ENCODE measurements around the gene SSBP2.

The SSBP2 gene

GRCh38 chr5:81397176-81397575 is 353.7 kb downstream of the SSBP2 start:
- Mint-ChIP-seq H3K27ac (no peak overlapping the region), H3K36me3 (ENCODE audit: low read depth) (no peaks in the 10 kb centered on the region), H3K9me3 (peaks cover 8% of the 10 kb centered on the region), H3K4me1 (ENCODE audit: low read depth) (peaks cover 25% of the 10 kb centered on the region), H3K4me3 (no peak overlapping the region), H3K27me3 (peaks cover 46% of the 10 kb centered on the region)
- intact Hi-C loops (cut with micrococcal nuclease) = no loop called here

- H3K4me1 Mint-ChIP-seq (ENCODE audit: low read depth) = peaks cover 19% of the 10 kb centered on the region
- H3K27ac Mint-ChIP-seq = no peak overlapping the region
- H3K9me3 Mint-ChIP-seq = peaks cover 8% of the 10 kb centered on the region
- no peak overlapping the region for H3K4me3 Mint-ChIP-seq
- peaks cover 56% of the 10 kb centered on the region for H3K27me3 Mint-ChIP-seq
- intact Hi-C loops (cut with micrococcal nuclease) = no loop called here
- no peaks in the 10 kb centered on the region for H3K36me3 Mint-ChIP-seq (ENCODE audit: low read depth)
Measured at GRCh38 chr5:81395262-81395661, 355.6 kb downstream of the SSBP2 start.

- H3K4me1 Mint-ChIP-seq (ENCODE audit: low read depth) = peaks cover 19% of the 10 kb centered on the region
- peaks cover 56% of the 10 kb centered on the region for H3K27me3 Mint-ChIP-seq
- H3K4me3 Mint-ChIP-seq = peak within 1 kb of the TSS; percentile 48
- no peaks in the 10 kb centered on the region for H3K36me3 Mint-ChIP-seq (ENCODE audit: low read depth)
- intact Hi-C loops (cut with micrococcal nuclease) = no loop called here
- peaks cover 8% of the 10 kb centered on the region for H3K9me3 Mint-ChIP-seq
- H3K27ac Mint-ChIP-seq = no peak within 1 kb of the TSS
Measured at GRCh38 chr5:81393783-81394718, 356.8 kb downstream of the SSBP2 start, which contains the start of gene ACOT12. Gene ACOT12, minus strand, starts transcription at chr5:81394134. Its CDS starts 20 bp downstream, at chr5:81394114.

GRCh38 chr5:81393430-81393782 is 357.5 kb downstream of the SSBP2 start:
- H3K4me3 Mint-ChIP-seq = peak overlapping the region; percentile 48
- intact Hi-C loops (cut with micrococcal nuclease) = no loop called here
- peaks cover 54% of the 10 kb centered on the region for H3K27me3 Mint-ChIP-seq
- H3K36me3 Mint-ChIP-seq (ENCODE audit: low read depth) = no peaks in the 10 kb centered on the region
- peaks cover 13% of the 10 kb centered on the region for H3K4me1 Mint-ChIP-seq (ENCODE audit: low read depth)
- peaks cover 8% of the 10 kb centered on the region for H3K9me3 Mint-ChIP-seq
- no peak overlapping the region for H3K27ac Mint-ChIP-seq

- Mint-ChIP-seq H3K36me3 (ENCODE audit: low read depth) (no peaks in the 10 kb centered on the region), H3K4me1 (ENCODE audit: low read depth) (peaks cover 5% of the 10 kb centered on the region), H3K4me3 (no peak overlapping the region), H3K27ac (no peak overlapping the region), H3K27me3 (peaks cover 24% of the 10 kb centered on the region), H3K9me3 (no peaks in the 10 kb centered on the region)
- intact Hi-C loops (cut with micrococcal nuclease) = no loop called here
Measured at GRCh38 chr5:81389025-81389424, 361.9 kb downstream of the SSBP2 start.

GRCh38 chr5:81388169-81388568 is 362.7 kb downstream of the SSBP2 start:
- no peak overlapping the region for H3K4me3 Mint-ChIP-seq
- no peaks in the 10 kb centered on the region for H3K36me3 Mint-ChIP-seq (ENCODE audit: low read depth)
- H3K27me3 Mint-ChIP-seq = peaks cover 16% of the 10 kb centered on the region
- intact Hi-C loops (cut with micrococcal nuclease) = no loop called here
- H3K9me3 Mint-ChIP-seq = no peaks in the 10 kb centered on the region
- H3K4me1 Mint-ChIP-seq (ENCODE audit: low read depth) = no peaks in the 10 kb centered on the region
- H3K27ac Mint-ChIP-seq = no peak overlapping the region

- Mint-ChIP-seq H3K27ac (no peak overlapping the region), H3K36me3 (ENCODE audit: low read depth) (no peaks in the 10 kb centered on the region), H3K9me3 (no peaks in the 10 kb centered on the region), H3K4me1 (ENCODE audit: low read depth) (no peaks in the 10 kb centered on the region), H3K4me3 (no peak overlapping the region), H3K27me3 (no peaks in the 10 kb centered on the region)
- intact Hi-C loops (cut with micrococcal nuclease) = no loop called here
Measured at GRCh38 chr5:81383867-81384266, 367.0 kb downstream of the SSBP2 start.

- no peak overlapping the region for H3K27ac Mint-ChIP-seq
- peaks cover 4% of the 10 kb centered on the region for H3K27me3 Mint-ChIP-seq
- intact Hi-C loops (cut with micrococcal nuclease) = no loop called here
- H3K9me3 Mint-ChIP-seq = no peaks in the 10 kb centered on the region
- no peaks in the 10 kb centered on the region for H3K36me3 Mint-ChIP-seq (ENCODE audit: low read depth)
- H3K4me3 Mint-ChIP-seq = no peak overlapping the region
- no peaks in the 10 kb centered on the region for H3K4me1 Mint-ChIP-seq (ENCODE audit: low read depth)
Measured at GRCh38 chr5:81371354-81371876, 379.5 kb downstream of the SSBP2 start.

GRCh38 chr5:81370912-81371311 is 380.0 kb downstream of the SSBP2 start:
- Mint-ChIP-seq H3K9me3 (no peaks in the 10 kb centered on the region), H3K27ac (no peak overlapping the region), H3K27me3 (peaks cover 4% of the 10 kb centered on the region), H3K4me1 (ENCODE audit: low read depth) (no peaks in the 10 kb centered on the region), H3K36me3 (ENCODE audit: low read depth) (no peaks in the 10 kb centered on the region), H3K4me3 (no peak overlapping the region)
- intact Hi-C loops (cut with micrococcal nuclease) = no loop called here

GRCh38 chr5:81365541-81365940 is 385.4 kb downstream of the SSBP2 start:
- intact Hi-C loops (cut with micrococcal nuclease) = no loop called here
- Mint-ChIP-seq H3K27ac (no peak overlapping the region), H3K4me1 (ENCODE audit: low read depth) (peaks cover 11% of the 10 kb centered on the region), H3K27me3 (no peaks in the 10 kb centered on the region), H3K36me3 (ENCODE audit: low read depth) (no peaks in the 10 kb centered on the region), H3K4me3 (no peak overlapping the region), H3K9me3 (no peaks in the 10 kb centered on the region)

- no peak overlapping the region for H3K27ac Mint-ChIP-seq
- H3K27me3 Mint-ChIP-seq = peaks cover 1% of the 10 kb centered on the region
- no peak overlapping the region for H3K4me3 Mint-ChIP-seq
- H3K9me3 Mint-ChIP-seq = no peaks in the 10 kb centered on the region
- H3K36me3 Mint-ChIP-seq (ENCODE audit: low read depth) = no peaks in the 10 kb centered on the region
- intact Hi-C loops (cut with micrococcal nuclease) = no loop called here
- peaks cover 11% of the 10 kb centered on the region for H3K4me1 Mint-ChIP-seq (ENCODE audit: low read depth)
Measured at GRCh38 chr5:81363093-81363871, 387.6 kb downstream of the SSBP2 start.
